HepG2 (cell line): ENCODE data around the gene TCAIM. TPM values are rescaled to one million over a fixed set of nuclear protein-coding genes. Genes with fewer than 3 reads are reported as not detected.

ENCODE experiments used
- CCDC6 ChIP-seq: sonication (generic); formaldehyde crosslinking; IDR thresholded peaks from 2 replicates; pipeline ENCODE4 v1.8.1; 2022; ENCODE audit warnings: mild to moderate bottlenecking, missing genetic modification reagents, moderate library complexity
- CHCHD3 ChIP-seq: sonication (generic); formaldehyde crosslinking; IDR thresholded peaks from 2 replicates; pipeline ENCODE4 v1.8.0; 2022; ENCODE audit warnings: mild to moderate bottlenecking, missing genetic modification reagents, moderate library complexity
- FIP1L1 ChIP-seq: fragments of 200-400 bp; formaldehyde crosslinking; IDR thresholded peaks from 2 replicates; pipeline ENCODE4 v1.6.1; 2018; ENCODE audit warnings: low read depth, mild to moderate bottlenecking, low read length, moderate library complexity, borderline replicate concordance; ENCODE audit not compliant: insufficient read depth
- FOXP1 ChIP-seq, 2 experiments: fragments of 450-650 bp in 1 of 2; IDR thresholded peaks; 2 replicates each; pipeline ENCODE4 v1.6.1; 2017 to 2018; ENCODE audit warnings: antibody characterized with exemption in 1 of 2
- HDAC6 ChIP-seq: fragments of 200-600 bp; sonication (generic); IDR thresholded peaks from 2 replicates; pipeline ENCODE4 v1.7.0; 2017; ENCODE audit warnings: mild to moderate bottlenecking, antibody characterized with exemption, low read length, low read depth
- KDM6A ChIP-seq: IDR thresholded peaks from 2 replicates; pipeline ENCODE4 v1.6.1; 2016; ENCODE audit warnings: low read depth
- KLF12 ChIP-seq: sonication (generic); formaldehyde crosslinking; IDR thresholded peaks from 2 replicates; pipeline ENCODE4 v1.4.0; 2020; ENCODE audit warnings: missing genetic modification reagents, borderline replicate concordance
- MAZ ChIP-seq, 2 experiments: sonication (generic) in 1 of 2; formaldehyde crosslinking in 1 of 2; IDR thresholded peaks; 2 replicates each; pipeline versions ENCODE4 v1.5.0 to v1.6.1; 2012 to 2020; ENCODE audit warnings: low read depth in 2 of 2, mild to moderate bottlenecking in 2 of 2, borderline replicate concordance in 1 of 2, improper control_type of control experiment in 1 of 2, low read length in 1 of 2, missing genetic modification reagents in 1 of 2, moderate library complexity in 1 of 2
- MED8 ChIP-seq: sonication (generic); formaldehyde crosslinking; IDR thresholded peaks from 2 replicates; pipeline ENCODE4 v1.8.1; 2023; ENCODE audit warnings: mild to moderate bottlenecking, missing genetic modification reagents; ENCODE audit not compliant: insufficient replicate concordance
- MIXL1 ChIP-seq: IDR thresholded peaks from 2 replicates; pipeline ENCODE4 v1.6.1; 2016
- RAD51 ChIP-seq: fragments of 450-650 bp; IDR thresholded peaks from 2 replicates; pipeline ENCODE4 v1.6.1; 2016; ENCODE audit warnings: borderline replicate concordance
- SMARCE1 ChIP-seq: fragments of 450-650 bp; IDR thresholded peaks from 2 replicates; pipeline ENCODE4 v1.6.1; 2017; ENCODE audit warnings: borderline replicate concordance
- SRSF1 ChIP-seq: fragments of 200-400 bp; formaldehyde crosslinking; optimal IDR thresholded peaks from 2 replicates; pipeline ENCODE3; 2017; ENCODE audit warnings: mild to moderate bottlenecking, low read depth, low read length, moderate library complexity
- ZNF224 ChIP-seq: sonication (generic); formaldehyde crosslinking; IDR thresholded peaks from 2 replicates; pipeline ENCODE4 v1.5.0; 2020; ENCODE audit warnings: mild to moderate bottlenecking, missing genetic modification reagents
- ZNF546 ChIP-seq: sonication (generic); formaldehyde crosslinking; conservative IDR thresholded peaks from 2 replicates; pipeline ENCODE4 v1.8.1; 2023; ENCODE audit warnings: mild to moderate bottlenecking, missing genetic modification reagents
- ZNF557 ChIP-seq: sonication (generic); formaldehyde crosslinking; IDR thresholded peaks from 2 replicates; pipeline ENCODE4 v1.4.0; 2020; ENCODE audit warnings: missing genetic modification reagents
- ZNF746 ChIP-seq: sonication (generic); formaldehyde crosslinking; IDR thresholded peaks from 2 replicates; pipeline ENCODE4 v1.8.0; 2022; ENCODE audit warnings: mild to moderate bottlenecking, missing genetic modification reagents
- ZNF761 ChIP-seq: sonication (generic); formaldehyde crosslinking; conservative IDR thresholded peaks from 2 replicates; pipeline ENCODE4 v1.4.0; 2020; ENCODE audit warnings: mild to moderate bottlenecking, missing genetic modification reagents
- ZSCAN12 ChIP-seq: sonication (generic); formaldehyde crosslinking; IDR thresholded peaks from 2 replicates; pipeline ENCODE4 v1.9.0; 2021; ENCODE audit warnings: mild to moderate bottlenecking, missing genetic modification reagents
- ZSCAN9 ChIP-seq: IDR thresholded peaks from 2 replicates; pipeline ENCODE4 v1.6.1; 2016; ENCODE audit warnings: borderline replicate concordance
- polyA plus RNA-seq, 8 experiments: library from polyadenylated mRNA; depleted of rRNA in 3 of 8; stranded (reverse) in 7 of 8; unstranded in 1 of 8; fragments of >200 nt; fragmentation: Illumina TruSeq in 4 of 8; extraction: Trizol in 4 of 8; gene quantifications; 2 replicates each; pipeline versions ENCODE4 v1.2.1 to v1.2.3, GENCODE V29; 2011 to 2016; ENCODE audit warnings: low read depth in 4 of 8, missing spikeins in 1 of 8, mixed read lengths in 1 of 8; ENCODE audit not compliant: insufficient read depth in 1 of 8
- total RNA-seq, 5 experiments: library from RNA; depleted of rRNA; stranded (reverse); fragments of >200 nt; fragmentation: Illumina TruSeq; extraction: Trizol; gene quantifications; 2 replicates each; pipeline ENCODE4 v1.2.3, GENCODE V29; 2016; ENCODE audit warnings: low read depth in 1 of 5
- TF ChIP-seq, protein P1 (sequence below): sonication (generic); formaldehyde crosslinking; IDR thresholded peaks from 2 replicates; pipeline ENCODE4 v1.5.0; 2020; ENCODE audit warnings: missing genetic modification reagents, mild to moderate bottlenecking, borderline replicate concordance
- TF ChIP-seq, protein P2 (sequence below): sonication (generic); formaldehyde crosslinking; IDR thresholded peaks from 2 replicates; pipeline ENCODE4 v1.5.0; 2020; ENCODE audit warnings: mild to moderate bottlenecking, missing genetic modification reagents, moderate library complexity
- TF ChIP-seq, protein P3 (sequence below): IDR thresholded peaks from 2 replicates; pipeline ENCODE4 v1.4.0; 2020; ENCODE audit warnings: mild to moderate bottlenecking, missing genetic modification reagents
- TF ChIP-seq, protein P4 (sequence below): sonication (generic); formaldehyde crosslinking; IDR thresholded peaks from 2 replicates; pipeline ENCODE4 v1.4.0; 2020; ENCODE audit warnings: mild to moderate bottlenecking, missing genetic modification reagents

Gene TCAIM
- total and polyA plus RNA-seq, 2 of the 13 experiments (the other 11 are each of a cell fraction or from before 2014, with no cell fraction given), result 16.9 to 22.6 TPM

DNA sequence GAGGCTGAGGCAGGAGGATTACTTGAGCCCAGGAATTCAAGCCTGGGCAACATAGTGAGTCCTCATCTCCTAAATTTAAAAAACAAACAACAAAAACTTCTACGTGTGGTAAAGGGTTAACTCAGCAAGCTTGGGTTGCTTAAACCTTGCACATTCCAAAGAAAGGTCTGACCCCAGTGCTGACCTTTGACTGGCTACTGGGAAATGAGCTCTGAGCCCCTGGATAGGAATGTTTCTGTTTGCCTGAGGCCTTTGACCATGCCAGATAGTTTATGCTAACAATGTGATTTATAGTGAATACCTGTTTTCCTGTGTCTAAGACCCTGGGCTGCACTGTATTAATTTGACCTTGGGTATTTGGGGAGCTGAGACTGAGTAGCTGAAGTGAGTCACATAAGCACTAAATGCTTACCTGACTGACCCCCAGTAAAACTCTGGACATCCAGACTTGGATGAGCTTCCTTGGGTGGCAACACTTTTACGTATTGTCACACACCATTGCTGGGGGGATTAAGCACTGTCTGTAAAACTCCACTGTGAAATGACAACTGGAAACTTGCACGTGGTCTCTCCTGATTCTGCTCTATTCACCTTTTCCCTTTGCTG, 20.7 kb downstream of the TCAIM start (continued):
- no peak for TF ChIP-seq ZNF746 (CRISPR knock-in tag)
- no peak for TF ChIP-seq RAD51
- TF ChIP-seq CCDC6, result peak; percentile 48; the same call in 1 of the 2 replicates
- TF ChIP-seq, protein P1, sequence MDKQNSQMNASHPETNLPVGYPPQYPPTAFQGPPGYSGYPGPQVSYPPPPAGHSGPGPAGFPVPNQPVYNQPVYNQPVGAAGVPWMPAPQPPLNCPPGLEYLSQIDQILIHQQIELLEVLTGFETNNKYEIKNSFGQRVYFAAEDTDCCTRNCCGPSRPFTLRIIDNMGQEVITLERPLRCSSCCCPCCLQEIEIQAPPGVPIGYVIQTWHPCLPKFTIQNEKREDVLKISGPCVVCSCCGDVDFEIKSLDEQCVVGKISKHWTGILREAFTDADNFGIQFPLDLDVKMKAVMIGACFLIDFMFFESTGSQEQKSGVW (CRISPR knock-in tag), result no peak; the same call in 1 of the 2 replicates
- no peak for TF ChIP-seq ZNF557 (CRISPR knock-in tag)
- no peak for TF ChIP-seq KLF12 (CRISPR knock-in tag)
- peak; percentile 87 for TF ChIP-seq KDM6A (CRISPR knock-in tag)
- no peak for TF ChIP-seq FIP1L1
- peak; percentile 85 for TF ChIP-seq ZSCAN9
- no peak for TF ChIP-seq HDAC6
- TF ChIP-seq SMARCE1, result no peak
- TF ChIP-seq MIXL1 (CRISPR knock-in tag), result peak; percentile 95; the same call in 1 of the 2 replicates
- no peak for TF ChIP-seq ZNF761 (CRISPR knock-in tag)
- TF ChIP-seq FOXP1 (IDR thresholded peaks at IDR 0.05), result no peak
- peak; percentile 75; the same call in 1 of the 2 replicates for TF ChIP-seq FOXP1 (CRISPR knock-in tag; IDR thresholded peaks at IDR 0.05)
- TF ChIP-seq CHCHD3 (CRISPR knock-in tag), result no peak
- TF ChIP-seq, protein P2, sequence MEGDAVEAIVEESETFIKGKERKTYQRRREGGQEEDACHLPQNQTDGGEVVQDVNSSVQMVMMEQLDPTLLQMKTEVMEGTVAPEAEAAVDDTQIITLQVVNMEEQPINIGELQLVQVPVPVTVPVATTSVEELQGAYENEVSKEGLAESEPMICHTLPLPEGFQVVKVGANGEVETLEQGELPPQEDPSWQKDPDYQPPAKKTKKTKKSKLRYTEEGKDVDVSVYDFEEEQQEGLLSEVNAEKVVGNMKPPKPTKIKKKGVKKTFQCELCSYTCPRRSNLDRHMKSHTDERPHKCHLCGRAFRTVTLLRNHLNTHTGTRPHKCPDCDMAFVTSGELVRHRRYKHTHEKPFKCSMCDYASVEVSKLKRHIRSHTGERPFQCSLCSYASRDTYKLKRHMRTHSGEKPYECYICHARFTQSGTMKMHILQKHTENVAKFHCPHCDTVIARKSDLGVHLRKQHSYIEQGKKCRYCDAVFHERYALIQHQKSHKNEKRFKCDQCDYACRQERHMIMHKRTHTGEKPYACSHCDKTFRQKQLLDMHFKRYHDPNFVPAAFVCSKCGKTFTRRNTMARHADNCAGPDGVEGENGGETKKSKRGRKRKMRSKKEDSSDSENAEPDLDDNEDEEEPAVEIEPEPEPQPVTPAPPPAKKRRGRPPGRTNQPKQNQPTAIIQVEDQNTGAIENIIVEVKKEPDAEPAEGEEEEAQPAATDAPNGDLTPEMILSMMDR, result 0 out of 2 replicates have a peak, but pooled peaks have one; percentile 4
- no peak for TF ChIP-seq SRSF1
- TF ChIP-seq ZSCAN12 (CRISPR knock-in tag), result no peak
- TF ChIP-seq, protein P3, sequence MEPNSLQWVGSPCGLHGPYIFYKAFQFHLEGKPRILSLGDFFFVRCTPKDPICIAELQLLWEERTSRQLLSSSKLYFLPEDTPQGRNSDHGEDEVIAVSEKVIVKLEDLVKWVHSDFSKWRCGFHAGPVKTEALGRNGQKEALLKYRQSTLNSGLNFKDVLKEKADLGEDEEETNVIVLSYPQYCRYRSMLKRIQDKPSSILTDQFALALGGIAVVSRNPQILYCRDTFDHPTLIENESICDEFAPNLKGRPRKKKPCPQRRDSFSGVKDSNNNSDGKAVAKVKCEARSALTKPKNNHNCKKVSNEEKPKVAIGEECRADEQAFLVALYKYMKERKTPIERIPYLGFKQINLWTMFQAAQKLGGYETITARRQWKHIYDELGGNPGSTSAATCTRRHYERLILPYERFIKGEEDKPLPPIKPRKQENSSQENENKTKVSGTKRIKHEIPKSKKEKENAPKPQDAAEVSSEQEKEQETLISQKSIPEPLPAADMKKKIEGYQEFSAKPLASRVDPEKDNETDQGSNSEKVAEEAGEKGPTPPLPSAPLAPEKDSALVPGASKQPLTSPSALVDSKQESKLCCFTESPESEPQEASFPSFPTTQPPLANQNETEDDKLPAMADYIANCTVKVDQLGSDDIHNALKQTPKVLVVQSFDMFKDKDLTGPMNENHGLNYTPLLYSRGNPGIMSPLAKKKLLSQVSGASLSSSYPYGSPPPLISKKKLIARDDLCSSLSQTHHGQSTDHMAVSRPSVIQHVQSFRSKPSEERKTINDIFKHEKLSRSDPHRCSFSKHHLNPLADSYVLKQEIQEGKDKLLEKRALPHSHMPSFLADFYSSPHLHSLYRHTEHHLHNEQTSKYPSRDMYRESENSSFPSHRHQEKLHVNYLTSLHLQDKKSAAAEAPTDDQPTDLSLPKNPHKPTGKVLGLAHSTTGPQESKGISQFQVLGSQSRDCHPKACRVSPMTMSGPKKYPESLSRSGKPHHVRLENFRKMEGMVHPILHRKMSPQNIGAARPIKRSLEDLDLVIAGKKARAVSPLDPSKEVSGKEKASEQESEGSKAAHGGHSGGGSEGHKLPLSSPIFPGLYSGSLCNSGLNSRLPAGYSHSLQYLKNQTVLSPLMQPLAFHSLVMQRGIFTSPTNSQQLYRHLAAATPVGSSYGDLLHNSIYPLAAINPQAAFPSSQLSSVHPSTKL (CRISPR knock-in tag), result peak; percentile 98
- TF ChIP-seq ZNF546 (CRISPR knock-in tag), result no peak
- TF ChIP-seq MED8 (CRISPR knock-in tag), result peak; percentile 59
- no peak for TF ChIP-seq MAZ (IDR thresholded peaks at IDR 0.05; ENCODE audit: borderline replicate concordance, low read depth, low read length)
- TF ChIP-seq MAZ (CRISPR knock-in tag; IDR thresholded peaks at IDR 0.05; ENCODE audit: low read depth), result peak; percentile 65; the same call in 1 of the 2 replicates
- TF ChIP-seq ZNF224, result no peak
- TF ChIP-seq, protein P4, sequence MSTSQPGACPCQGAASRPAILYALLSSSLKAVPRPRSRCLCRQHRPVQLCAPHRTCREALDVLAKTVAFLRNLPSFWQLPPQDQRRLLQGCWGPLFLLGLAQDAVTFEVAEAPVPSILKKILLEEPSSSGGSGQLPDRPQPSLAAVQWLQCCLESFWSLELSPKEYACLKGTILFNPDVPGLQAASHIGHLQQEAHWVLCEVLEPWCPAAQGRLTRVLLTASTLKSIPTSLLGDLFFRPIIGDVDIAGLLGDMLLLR (CRISPR knock-in tag), result no peak
